GM12878 (cell line): ENCODE results near the gene CNPY2. TPM values are rescaled to one million over a fixed set of nuclear protein-coding genes. Genes with fewer than 3 reads are reported as not detected.

Source experiments
- EGR1 ChIP-seq, 2 experiments: IDR thresholded peaks; 1 replicate in 1 of 2; 2 replicates in 1 of 2; pipeline ENCODE4 v1.6.1; 2011 to 2012; ENCODE audit warnings: low read depth in 2 of 2, low read length in 2 of 2, borderline replicate concordance in 1 of 2, mild to moderate bottlenecking in 1 of 2, moderate library complexity in 1 of 2
- IKZF2 ChIP-seq, 2 experiments: fragments of 450-650 bp; IDR thresholded peaks; 2 replicates each; pipeline ENCODE4 v1.6.1; 2017; ENCODE audit warnings: mild to moderate bottlenecking in 2 of 2, moderate library complexity in 2 of 2
- KLF5 ChIP-seq: fragments of 450-650 bp; IDR thresholded peaks from 2 replicates; pipeline ENCODE4 v1.6.1; 2014; ENCODE audit warnings: mild to moderate bottlenecking; ENCODE audit not compliant: partially characterized antibody
- LARP7 ChIP-seq: fragments of 450-650 bp; IDR thresholded peaks from 2 replicates; pipeline ENCODE4 v1.6.1; 2017; ENCODE audit warnings: mild to moderate bottlenecking
- NFYB ChIP-seq: IDR thresholded peaks from 2 replicates; pipeline ENCODE4 v1.6.1; 2011; ENCODE audit warnings: low read depth, mild to moderate bottlenecking, low read length, improper control_type of control experiment, moderate library complexity; ENCODE audit not compliant: insufficient read depth
- NR2C1 ChIP-seq: fragments of 450-650 bp; IDR thresholded peaks from 2 replicates; pipeline ENCODE4 v1.6.1; 2017; ENCODE audit warnings: antibody characterized with exemption, mild to moderate bottlenecking, moderate library complexity
- POU2F2 ChIP-seq: IDR thresholded peaks from 3 replicates; pipeline ENCODE4 v1.6.1; 2011; ENCODE audit warnings: low read depth, mild to moderate bottlenecking, low read length, borderline replicate concordance
- RAD21 ChIP-seq: IDR thresholded peaks from 2 replicates; pipeline ENCODE4 v1.6.1; 2011; ENCODE audit warnings: mild to moderate bottlenecking, low read depth, low read length, moderate library complexity; ENCODE audit not compliant: insufficient read depth
- SMAD5 ChIP-seq: IDR thresholded peaks from 2 replicates; pipeline ENCODE4 v1.6.1; 2016; ENCODE audit warnings: antibody characterized with exemption, low read depth
- SREBF2 ChIP-seq: IDR thresholded peaks from 2 replicates; pipeline ENCODE4 v1.6.1; 2012; ENCODE audit warnings: mild to moderate bottlenecking, low read length
- TBL1XR1 ChIP-seq: IDR thresholded peaks from 2 replicates; pipeline ENCODE4 v1.6.1; 2012; ENCODE audit warnings: low read depth, low read length, improper control_type of control experiment
- TCF12 ChIP-seq: IDR thresholded peaks from 2 replicates; pipeline ENCODE4 v1.6.1; 2011; ENCODE audit warnings: low read depth, mild to moderate bottlenecking, low read length
- USF2 ChIP-seq: IDR thresholded peaks from 2 replicates; pipeline ENCODE4 v1.6.1; 2011; ENCODE audit warnings: low read depth, low read length, improper control_type of control experiment, borderline replicate concordance
- YBX1 ChIP-seq: fragments of 450-650 bp; IDR thresholded peaks from 2 replicates; pipeline ENCODE4 v1.6.1; 2016; ENCODE audit warnings: antibody characterized with exemption
- ZBTB4 ChIP-seq: fragments of 450-650 bp; formaldehyde crosslinking; IDR thresholded peaks from 2 replicates; pipeline ENCODE4 v1.4.0; 2022; ENCODE audit warnings: mild to moderate bottlenecking, moderate library complexity
- polyA plus RNA-seq, 11 experiments: library from polyadenylated mRNA; depleted of rRNA in 4 of 11; unstranded in 6 of 11; stranded (reverse) in 5 of 11; fragments of >200 nt; fragmentation: Nextera tagmentation in 4 of 11; fragmentation: Illumina TruSeq in 1 of 11; extraction: Ambion mirVana in 4 of 11; extraction: Trizol in 1 of 11; gene quantifications; 1 replicate in 1 of 11; 2 replicates in 10 of 11; pipeline versions ENCODE4 v1.2.1 to v1.2.3, GENCODE V29; 2011 to 2016; ENCODE audit warnings: inconsistent platforms in 2 of 11, missing spikeins in 2 of 11, low read depth in 1 of 11
- total RNA-seq, 4 experiments: library from RNA; depleted of rRNA in 3 of 4; stranded (reverse); fragments of >200 nt in 3 of 4; fragmentation: Illumina TruSeq in 1 of 4; extraction: Trizol in 1 of 4; gene quantifications; 2 replicates each; pipeline versions ENCODE4 v1.2.1 to v1.2.3, GENCODE V29; 2013 to 2021
- TF ChIP-seq, protein P1 (sequence below): IDR thresholded peaks from 2 replicates; pipeline ENCODE4 v1.6.1; 2012; ENCODE audit warnings: improper control_type of control experiment, low read depth, low read length; ENCODE audit not compliant: insufficient replicate concordance
- TF ChIP-seq, protein P2 (sequence below): fragments of 450-650 bp; IDR thresholded peaks from 2 replicates; pipeline ENCODE4 v1.6.1; 2017; ENCODE audit warnings: low read depth, mild to moderate bottlenecking, moderate library complexity

The CNPY2 gene
- total and polyA plus RNA-seq, 10 of the 15 experiments (the other 5 are each of a cell fraction or from before 2014, with no cell fraction given) = 25.0 to 276 (median 87.8) TPM

- TF ChIP-seq ZBTB4 (CRISPR knock-in tag) (no peak), TCF12 (peak; percentile 48), EGR1 (IDR thresholded peaks at IDR 0.05; ENCODE audit: borderline replicate concordance in 1 of 2, low read depth in 2 of 2, low read length in 2 of 2) (no peak), SMAD5 (peak; percentile 21; the same call in 1 of the 2 replicates), SREBF2 (no peak), TBL1XR1 (peak; percentile 14; the same call in 1 of the 2 replicates), NFYB (peak; percentile 63; the same call in 1 of the 2 replicates), KLF5 (no peak), NR2C1 (peak; percentile 88), USF2 (peak; percentile 67), IKZF2 (IDR thresholded peaks at IDR 0.05) (no peak; a peak in 1 of 4 replicates), YBX1 (no peak), POU2F2 (peak; percentile 60; the same call in 2 of the 3 replicates), RAD21 (peak; percentile 55), LARP7 (peak; percentile 63)
- TF ChIP-seq, protein P1, sequence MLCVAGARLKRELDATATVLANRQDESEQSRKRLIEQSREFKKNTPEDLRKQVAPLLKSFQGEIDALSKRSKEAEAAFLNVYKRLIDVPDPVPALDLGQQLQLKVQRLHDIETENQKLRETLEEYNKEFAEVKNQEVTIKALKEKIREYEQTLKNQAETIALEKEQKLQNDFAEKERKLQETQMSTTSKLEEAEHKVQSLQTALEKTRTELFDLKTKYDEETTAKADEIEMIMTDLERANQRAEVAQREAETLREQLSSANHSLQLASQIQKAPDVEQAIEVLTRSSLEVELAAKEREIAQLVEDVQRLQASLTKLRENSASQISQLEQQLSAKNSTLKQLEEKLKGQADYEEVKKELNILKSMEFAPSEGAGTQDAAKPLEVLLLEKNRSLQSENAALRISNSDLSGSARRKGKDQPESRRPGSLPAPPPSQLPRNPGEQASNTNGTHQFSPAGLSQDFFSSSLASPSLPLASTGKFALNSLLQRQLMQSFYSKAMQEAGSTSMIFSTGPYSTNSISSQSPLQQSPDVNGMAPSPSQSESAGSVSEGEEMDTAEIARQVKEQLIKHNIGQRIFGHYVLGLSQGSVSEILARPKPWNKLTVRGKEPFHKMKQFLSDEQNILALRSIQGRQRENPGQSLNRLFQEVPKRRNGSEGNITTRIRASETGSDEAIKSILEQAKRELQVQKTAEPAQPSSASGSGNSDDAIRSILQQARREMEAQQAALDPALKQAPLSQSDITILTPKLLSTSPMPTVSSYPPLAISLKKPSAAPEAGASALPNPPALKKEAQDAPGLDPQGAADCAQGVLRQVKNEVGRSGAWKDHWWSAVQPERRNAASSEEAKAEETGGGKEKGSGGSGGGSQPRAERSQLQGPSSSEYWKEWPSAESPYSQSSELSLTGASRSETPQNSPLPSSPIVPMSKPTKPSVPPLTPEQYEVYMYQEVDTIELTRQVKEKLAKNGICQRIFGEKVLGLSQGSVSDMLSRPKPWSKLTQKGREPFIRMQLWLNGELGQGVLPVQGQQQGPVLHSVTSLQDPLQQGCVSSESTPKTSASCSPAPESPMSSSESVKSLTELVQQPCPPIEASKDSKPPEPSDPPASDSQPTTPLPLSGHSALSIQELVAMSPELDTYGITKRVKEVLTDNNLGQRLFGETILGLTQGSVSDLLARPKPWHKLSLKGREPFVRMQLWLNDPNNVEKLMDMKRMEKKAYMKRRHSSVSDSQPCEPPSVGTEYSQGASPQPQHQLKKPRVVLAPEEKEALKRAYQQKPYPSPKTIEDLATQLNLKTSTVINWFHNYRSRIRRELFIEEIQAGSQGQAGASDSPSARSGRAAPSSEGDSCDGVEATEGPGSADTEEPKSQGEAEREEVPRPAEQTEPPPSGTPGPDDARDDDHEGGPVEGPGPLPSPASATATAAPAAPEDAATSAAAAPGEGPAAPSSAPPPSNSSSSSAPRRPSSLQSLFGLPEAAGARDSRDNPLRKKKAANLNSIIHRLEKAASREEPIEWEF = no peak
- TF ChIP-seq, protein P2, sequence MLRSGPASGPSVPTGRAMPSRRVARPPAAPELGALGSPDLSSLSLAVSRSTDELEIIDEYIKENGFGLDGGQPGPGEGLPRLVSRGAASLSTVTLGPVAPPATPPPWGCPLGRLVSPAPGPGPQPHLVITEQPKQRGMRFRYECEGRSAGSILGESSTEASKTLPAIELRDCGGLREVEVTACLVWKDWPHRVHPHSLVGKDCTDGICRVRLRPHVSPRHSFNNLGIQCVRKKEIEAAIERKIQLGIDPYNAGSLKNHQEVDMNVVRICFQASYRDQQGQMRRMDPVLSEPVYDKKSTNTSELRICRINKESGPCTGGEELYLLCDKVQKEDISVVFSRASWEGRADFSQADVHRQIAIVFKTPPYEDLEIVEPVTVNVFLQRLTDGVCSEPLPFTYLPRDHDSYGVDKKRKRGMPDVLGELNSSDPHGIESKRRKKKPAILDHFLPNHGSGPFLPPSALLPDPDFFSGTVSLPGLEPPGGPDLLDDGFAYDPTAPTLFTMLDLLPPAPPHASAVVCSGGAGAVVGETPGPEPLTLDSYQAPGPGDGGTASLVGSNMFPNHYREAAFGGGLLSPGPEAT = peak; percentile 71; the same call in 1 of the 2 replicates
Measured at GRCh38 chr12:56315622-56316473, at the start of gene CNPY2 (continued).
